Measurements from ENCODE around the gene IFITM1. TPM values are rescaled to one million over a fixed set of nuclear protein-coding genes. Genes with fewer than 3 reads are reported as not detected.

Gene IFITM1
- total and polyA plus RNA-seq, 7 experiments from 2014 or later, result 97.4 to 2,355 (median 365) TPM

DNA sequence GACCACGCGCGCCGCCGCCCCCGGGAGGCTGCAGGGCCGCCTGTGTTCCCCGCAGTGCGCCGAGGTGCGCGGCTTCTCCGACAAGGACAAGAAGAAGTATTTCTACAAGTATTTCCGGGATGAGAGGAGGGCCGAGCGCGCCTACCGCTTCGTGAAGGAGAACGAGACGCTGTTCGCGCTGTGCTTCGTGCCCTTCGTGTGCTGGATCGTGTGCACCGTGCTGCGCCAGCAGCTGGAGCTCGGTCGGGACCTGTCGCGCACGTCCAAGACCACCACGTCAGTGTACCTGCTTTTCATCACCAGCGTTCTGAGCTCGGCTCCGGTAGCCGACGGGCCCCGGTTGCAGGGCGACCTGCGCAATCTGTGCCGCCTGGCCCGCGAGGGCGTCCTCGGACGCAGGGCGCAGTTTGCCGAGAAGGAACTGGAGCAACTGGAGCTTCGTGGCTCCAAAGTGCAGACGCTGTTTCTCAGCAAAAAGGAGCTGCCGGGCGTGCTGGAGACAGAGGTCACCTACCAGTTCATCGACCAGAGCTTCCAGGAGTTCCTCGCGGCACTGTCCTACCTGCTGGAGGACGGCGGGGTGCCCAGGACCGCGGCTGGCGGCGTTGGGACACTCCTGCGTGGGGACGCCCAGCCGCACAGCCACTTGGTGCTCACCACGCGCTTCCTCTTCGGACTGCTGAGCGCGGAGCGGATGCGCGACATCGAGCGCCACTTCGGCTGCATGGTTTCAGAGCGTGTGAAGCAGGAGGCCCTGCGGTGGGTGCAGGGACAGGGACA is 32.9 kb upstream of the IFITM1 start:
- H3K27ac Mint-ChIP-seq, result peak overlapping the region in 8 of 9 donors; percentile 47 to 94 (median 86)
- intact Hi-C loops (cut with micrococcal nuclease), result loop anchor here (1.0 to 2.0 kb wide), 7 partner anchors 7 to 74 kb away; partner anchors contain the start of genes BET1L (in 1 of the 2), PGGHG (in 1 of the 2) and RIC8A (in 1 of the 2)
- ATAC-seq (peak; percentile 55), DNase-seq (peak in 5 of 9 donors; percentile 38 to 56 (median 52))
- H3K4me3 Mint-ChIP-seq, result peak overlapping the region; percentile 85 to 96 (median 92)
- no peaks in the 10 kb centered on the region for H3K27me3 ChIP-seq (ENCODE audit: control insufficient read depth in 2 of 2, insufficient read depth in 2 of 2, low read length in 2 of 2)
- no peaks in the 10 kb centered on the region for H3K9me3 ChIP-seq (ENCODE audit: control insufficient read depth in 2 of 3, low read length in 3 of 3)
- peak overlapping the region; percentile 75 for H3K4me3 ChIP-seq (ENCODE audit: low read length)
- H3K4me1 Mint-ChIP-seq, result peaks cover 36 to 69% (median 60%) of the 10 kb centered on the region in 7 donors
- ChIA-PET POLR2A (interaction anchor here (0.9 to 15.1 kb wide), 19 partner anchors 5 to 136 kb away, joined by 3 to 330 read pairs (median 13); partner anchors contain the start of genes BET1L, IFITM2, NLRP6 and PGGHG), CTCF (interaction anchor here (0.7 to 5.0 kb wide), 12 partner anchors 9 to 74 kb away, joined by 3 to 34 read pairs (median 4); partner anchors contain the start of genes BET1L and RIC8A)
- peaks cover 0 to 4% (median 0%) of the 10 kb centered on the region in 3 experiments for H3K36me3 ChIP-seq (ENCODE audit: control insufficient read depth in 2 of 3, insufficient read depth in 3 of 3, low read length in 3 of 3)
- H3K9me3 Mint-ChIP-seq, result peaks cover 0 to 11% (median 2%) of the 10 kb centered on the region in 11 donors
- peaks cover 0 to 47% (median 0%) of the 10 kb centered on the region in 5 donors for H3K27me3 Mint-ChIP-seq
- H3K4me1 ChIP-seq (ENCODE audit: control insufficient read depth in 2 of 2, insufficient read depth in 2 of 2, low read length in 2 of 2), result peaks cover 22% of the 10 kb centered on the region in 2 donors
- peak overlapping the region; percentile 61 for H3K27ac ChIP-seq (ENCODE audit: low read depth, low read length)
- peaks cover 0 to 57% (median 14%) of the 10 kb centered on the region in 5 donors for H3K36me3 Mint-ChIP-seq

- ChIA-PET CTCF (interaction anchor here (1.0 to 5.0 kb wide), 9 partner anchors 9 to 74 kb away, joined by 3 to 34 read pairs (median 4); partner anchors contain the start of genes BET1L and RIC8A), POLR2A (interaction anchor here (0.6 to 15.1 kb wide), 19 partner anchors 4 to 135 kb away, joined by 3 to 330 read pairs (median 13); partner anchors contain the start of genes BET1L, IFITM2, NLRP6 and PGGHG)
- Mint-ChIP-seq H3K27me3 (peaks cover 0 to 40% (median 0%) of the 10 kb centered on the region in 5 donors), H3K9me3 (peaks cover 0 to 5% (median 2%) of the 10 kb centered on the region in 11 donors), H3K4me1 (peaks cover 35 to 69% (median 66%) of the 10 kb centered on the region in 7 donors), H3K36me3 (peaks cover 0 to 50% (median 6%) of the 10 kb centered on the region in 5 donors), H3K4me3 (peak overlapping the region; percentile 85 to 96 (median 92)), H3K27ac (peak overlapping the region; percentile 30 to 94 (median 85))
- peaks cover 0 to 4% (median 0%) of the 10 kb centered on the region in 3 experiments for H3K36me3 ChIP-seq (ENCODE audit: control insufficient read depth in 2 of 3, insufficient read depth in 3 of 3, low read length in 3 of 3)
- peaks cover 26 to 28% of the 10 kb centered on the region in 2 donors for H3K4me1 ChIP-seq (ENCODE audit: control insufficient read depth in 2 of 2, insufficient read depth in 2 of 2, low read length in 2 of 2)
- DNase-seq (no peak), ATAC-seq (no peak)
- peak overlapping the region; percentile 75 for H3K4me3 ChIP-seq (ENCODE audit: low read length)
- no peaks in the 10 kb centered on the region for H3K9me3 ChIP-seq (ENCODE audit: control insufficient read depth in 2 of 3, low read length in 3 of 3)
- H3K27ac ChIP-seq (ENCODE audit: low read depth, low read length), result peak overlapping the region; percentile 61
- intact Hi-C loops (cut with micrococcal nuclease), result loop anchor here (2.0 kb wide), 3 partner anchors 15 to 75 kb away; partner anchors contain the start of genes BET1L (in 1 of the 2) and RIC8A (in 1 of the 2)
- H3K27me3 ChIP-seq (ENCODE audit: control insufficient read depth in 2 of 2, insufficient read depth in 2 of 2, low read length in 2 of 2), result no peaks in the 10 kb centered on the region
Observed at GRCh38 chr11:281486-282161, 32.2 kb upstream of the IFITM1 start.

GRCh38 chr11:282171-282570 is 31.7 kb upstream of the IFITM1 start:
- Mint-ChIP-seq H3K9me3 (peaks cover 0 to 2% (median 0%) of the 10 kb centered on the region in 11 donors), H3K4me3 (peak overlapping the region; percentile 85 to 96 (median 92)), H3K36me3 (peaks cover 0 to 48% (median 3%) of the 10 kb centered on the region in 5 donors), H3K27ac (peak overlapping the region; percentile 30 to 94 (median 84)), H3K4me1 (peaks cover 38 to 70% (median 66%) of the 10 kb centered on the region in 7 donors), H3K27me3 (peaks cover 0 to 39% (median 0%) of the 10 kb centered on the region in 5 donors)
- DNase-seq (peak in 1 of 9 donors; percentile 20), ATAC-seq (no peak)
- POLR2A ChIA-PET, result interaction anchor here (0.6 to 15.1 kb wide), 14 partner anchors 3 to 48 kb away, joined by 3 to 330 read pairs (median 16); partner anchors contain the start of genes IFITM2, NLRP6 and PGGHG
- Histone ChIP-seq H3K36me3 (ENCODE audit: control insufficient read depth in 2 of 3, insufficient read depth in 3 of 3, low read length in 3 of 3) (peaks cover 0 to 4% (median 0%) of the 10 kb centered on the region in 3 experiments), H3K27ac (ENCODE audit: low read depth, low read length) (peak overlapping the region; percentile 61), H3K4me1 (ENCODE audit: control insufficient read depth in 2 of 2, insufficient read depth in 2 of 2, low read length in 2 of 2) (peaks cover 26 to 29% of the 10 kb centered on the region in 2 donors), H3K4me3 (ENCODE audit: low read length) (peak overlapping the region; percentile 75), H3K27me3 (ENCODE audit: control insufficient read depth in 2 of 2, insufficient read depth in 2 of 2, low read length in 2 of 2) (no peaks in the 10 kb centered on the region), H3K9me3 (ENCODE audit: control insufficient read depth in 2 of 3, low read length in 3 of 3) (no peaks in the 10 kb centered on the region)
- intact Hi-C loops (cut with micrococcal nuclease), result no loop called here
- CTCF ChIA-PET, result interaction anchor here (1.3 to 5.0 kb wide), 7 partner anchors 11 to 74 kb away, joined by 3 to 34 read pairs (median 4); partner anchors contain the start of genes BET1L and RIC8A

DNA sequence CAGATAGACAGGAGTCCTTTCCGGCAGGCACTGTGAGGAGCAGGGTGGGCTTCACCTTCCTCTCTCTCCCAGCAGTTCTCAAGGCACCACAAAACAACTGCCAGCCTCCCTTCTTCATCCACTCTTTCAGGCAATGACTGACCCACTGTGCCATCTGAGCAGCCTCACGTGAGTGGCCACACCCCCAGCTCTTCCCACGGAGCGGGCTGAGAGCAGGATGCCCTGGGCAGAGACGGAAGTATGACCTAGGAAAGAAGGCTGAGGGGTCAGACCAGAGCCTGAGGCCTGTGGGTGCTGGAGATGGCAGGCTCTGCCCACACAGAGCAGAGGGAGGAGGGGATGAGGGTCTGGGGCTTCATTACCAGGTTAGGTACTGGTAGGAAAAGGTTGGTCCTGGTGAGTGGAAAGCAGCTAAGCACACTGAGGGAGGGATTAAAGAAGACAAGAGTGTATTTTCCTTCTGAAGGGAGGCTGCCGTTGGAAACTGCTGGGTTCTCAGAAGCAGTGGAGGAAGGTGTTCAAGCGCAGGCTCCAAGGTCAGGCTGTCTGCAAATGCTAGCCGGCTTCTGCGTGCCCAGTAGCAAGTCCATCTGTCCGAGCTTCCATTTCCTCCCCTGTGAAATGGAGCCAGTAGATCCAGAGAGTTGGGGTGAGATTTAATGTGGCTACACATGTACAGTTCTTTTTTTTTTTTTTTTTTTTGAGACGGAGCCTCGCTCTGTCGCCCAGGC is 31.0 kb upstream of the IFITM1 start:
- intact Hi-C loops (cut with micrococcal nuclease), result no loop called here
- no peaks in the 10 kb centered on the region for H3K27me3 ChIP-seq (ENCODE audit: control insufficient read depth in 2 of 2, insufficient read depth in 2 of 2, low read length in 2 of 2)
- ChIA-PET POLR2A (interaction anchor here (0.6 to 15.1 kb wide), 12 partner anchors 3 to 47 kb away, joined by 3 to 330 read pairs (median 18); partner anchors contain the start of genes IFITM2, NLRP6 and PGGHG), CTCF (interaction anchor here (1.1 to 5.0 kb wide), 5 partner anchors 15 to 167 kb away, joined by 3 to 34 read pairs (median 3); partner anchors contain the start of gene PTDSS2)
- DNase-seq (peak in 1 of 9 donors; percentile 22), ATAC-seq (no peak)
- Mint-ChIP-seq H3K36me3 (peaks cover 0 to 44% (median 0%) of the 10 kb centered on the region in 5 donors), H3K4me1 (peaks cover 41 to 65% (median 63%) of the 10 kb centered on the region in 7 donors), H3K27ac (peak overlapping the region in 8 of 9 donors; percentile 30 to 94 (median 86)), H3K9me3 (peaks cover 0 to 3% (median 0%) of the 10 kb centered on the region in 11 donors), H3K27me3 (peaks cover 0 to 40% (median 0%) of the 10 kb centered on the region in 5 donors), H3K4me3 (peak overlapping the region; percentile 85 to 96 (median 92))
- peaks cover 0 to 4% (median 0%) of the 10 kb centered on the region in 3 experiments for H3K36me3 ChIP-seq (ENCODE audit: control insufficient read depth in 2 of 3, insufficient read depth in 3 of 3, low read length in 3 of 3)
- H3K4me1 ChIP-seq (ENCODE audit: control insufficient read depth in 2 of 2, insufficient read depth in 2 of 2, low read length in 2 of 2), result peaks cover 26 to 29% of the 10 kb centered on the region in 2 donors
- H3K4me3 ChIP-seq (ENCODE audit: low read length), result peak overlapping the region; percentile 75
- H3K27ac ChIP-seq (ENCODE audit: low read depth, low read length), result peak overlapping the region; percentile 61
- H3K9me3 ChIP-seq (ENCODE audit: control insufficient read depth in 2 of 3, low read length in 3 of 3), result no peaks in the 10 kb centered on the region

- Histone ChIP-seq H3K4me1 (ENCODE audit: control insufficient read depth in 2 of 2, insufficient read depth in 2 of 2, low read length in 2 of 2) (peaks cover 24 to 26% of the 10 kb centered on the region in 2 donors), H3K36me3 (ENCODE audit: control insufficient read depth in 2 of 3, insufficient read depth in 3 of 3, low read length in 3 of 3) (peaks cover 0 to 11% (median 0%) of the 10 kb centered on the region in 3 experiments), H3K9me3 (ENCODE audit: control insufficient read depth in 2 of 3, low read length in 3 of 3) (no peaks in the 10 kb centered on the region), H3K27ac (ENCODE audit: low read depth, low read length) (no peak overlapping the region), H3K27me3 (ENCODE audit: control insufficient read depth in 2 of 2, insufficient read depth in 2 of 2, low read length in 2 of 2) (no peaks in the 10 kb centered on the region), H3K4me3 (ENCODE audit: low read length) (no peak overlapping the region)
- peak overlapping the region in 8 of 9 donors; percentile 26 to 94 (median 71) for H3K27ac Mint-ChIP-seq
- ChIA-PET POLR2A (interaction anchor here (1.0 to 15.1 kb wide), 10 partner anchors 8 to 47 kb away, joined by 3 to 330 read pairs (median 12); partner anchors contain the start of genes IFITM2, NLRP6 and PSMD13), CTCF (interaction anchor here (0.6 to 1.6 kb wide), 7 partner anchors 8 to 167 kb away, joined by 3 to 5 read pairs (median 3); partner anchors contain the start of gene PTDSS2)
- DNase-seq (peak in 2 of 9 donors; percentile 10 to 19), ATAC-seq (no peak)
- H3K4me1 Mint-ChIP-seq, result peaks cover 38 to 62% (median 58%) of the 10 kb centered on the region in 7 donors
- peaks cover 0 to 4% (median 0%) of the 10 kb centered on the region in 11 donors for H3K9me3 Mint-ChIP-seq
- H3K27me3 Mint-ChIP-seq, result peaks cover 0 to 43% (median 0%) of the 10 kb centered on the region in 5 donors
- peaks cover 0 to 44% (median 0%) of the 10 kb centered on the region in 5 donors for H3K36me3 Mint-ChIP-seq
- H3K4me3 Mint-ChIP-seq, result peak overlapping the region; percentile 13 to 93 (median 74)
- intact Hi-C loops (cut with micrococcal nuclease), result no loop called here
Observed at GRCh38 chr11:283405-284104, 30.3 kb upstream of the IFITM1 start.
